ENCODE data around the gene MCF2L2.

MCF2L2 gene

GRCh38 chr3:183226333-183226890 is 202.0 kb downstream of the MCF2L2 start:
- no peak for FAIRE-seq

GRCh38 chr3:183224180-183224970 is 204.0 kb downstream of the MCF2L2 start:
- no peak for FAIRE-seq

GRCh38 chr3:183222631-183223235 is 205.7 kb downstream of the MCF2L2 start:
- FAIRE-seq, result no peak

GRCh38 chr3:183220828-183221227 is 207.6 kb downstream of the MCF2L2 start:
- FAIRE-seq, result no peak

GRCh38 chr3:183218826-183219225 is 209.6 kb downstream of the MCF2L2 start:
- no peak for FAIRE-seq

- no peak for FAIRE-seq
Observed at GRCh38 chr3:183217548-183218332, 210.7 kb downstream of the MCF2L2 start.

GRCh38 chr3:183215591-183216202 is 212.7 kb downstream of the MCF2L2 start:
- FAIRE-seq, result no peak

- no peak for FAIRE-seq
Observed at GRCh38 chr3:183214277-183214612, 214.2 kb downstream of the MCF2L2 start.

- no peak for FAIRE-seq
Observed at GRCh38 chr3:183213415-183214276, 214.8 kb downstream of the MCF2L2 start.

GRCh38 chr3:183212565-183212964 is 215.9 kb downstream of the MCF2L2 start:
- no peak for FAIRE-seq

GRCh38 chr3:183212096-183212495 is 216.3 kb downstream of the MCF2L2 start:
- no peak for FAIRE-seq

- no peak for FAIRE-seq
Observed at GRCh38 chr3:183211352-183211751, 217.1 kb downstream of the MCF2L2 start.

GRCh38 chr3:183210862-183211341 is 217.5 kb downstream of the MCF2L2 start:
- FAIRE-seq, result no peak

- no peak for FAIRE-seq
Observed at GRCh38 chr3:183210341-183210740, 218.1 kb downstream of the MCF2L2 start.

- FAIRE-seq, result no peak
Observed at GRCh38 chr3:183208800-183209199, 219.6 kb downstream of the MCF2L2 start.

GRCh38 chr3:183208260-183208659 is 220.2 kb downstream of the MCF2L2 start:
- FAIRE-seq, result no peak

GRCh38 chr3:183203670-183204069 is 224.7 kb downstream of the MCF2L2 start:
- no peak for FAIRE-seq

GRCh38 chr3:183202004-183202722 is 226.3 kb downstream of the MCF2L2 start:
- no peak for FAIRE-seq

- no peak for FAIRE-seq
Observed at GRCh38 chr3:183198939-183199338, 229.5 kb downstream of the MCF2L2 start.

- no peak for FAIRE-seq
Observed at GRCh38 chr3:183197734-183198133, 230.7 kb downstream of the MCF2L2 start.

GRCh38 chr3:183195266-183195665 is 233.2 kb downstream of the MCF2L2 start:
- FAIRE-seq, result no peak

All from islet of Langerhans (tissue), 1 donor.